Fibroblast of skin of scalp (primary cell): ENCODE results near the gene IGIP.

Experiments
- DNase-seq: peaks from one replicate; pipeline ENCODE4 v3.0.0-alpha.2; 2013

Gene IGIP

DNA sequence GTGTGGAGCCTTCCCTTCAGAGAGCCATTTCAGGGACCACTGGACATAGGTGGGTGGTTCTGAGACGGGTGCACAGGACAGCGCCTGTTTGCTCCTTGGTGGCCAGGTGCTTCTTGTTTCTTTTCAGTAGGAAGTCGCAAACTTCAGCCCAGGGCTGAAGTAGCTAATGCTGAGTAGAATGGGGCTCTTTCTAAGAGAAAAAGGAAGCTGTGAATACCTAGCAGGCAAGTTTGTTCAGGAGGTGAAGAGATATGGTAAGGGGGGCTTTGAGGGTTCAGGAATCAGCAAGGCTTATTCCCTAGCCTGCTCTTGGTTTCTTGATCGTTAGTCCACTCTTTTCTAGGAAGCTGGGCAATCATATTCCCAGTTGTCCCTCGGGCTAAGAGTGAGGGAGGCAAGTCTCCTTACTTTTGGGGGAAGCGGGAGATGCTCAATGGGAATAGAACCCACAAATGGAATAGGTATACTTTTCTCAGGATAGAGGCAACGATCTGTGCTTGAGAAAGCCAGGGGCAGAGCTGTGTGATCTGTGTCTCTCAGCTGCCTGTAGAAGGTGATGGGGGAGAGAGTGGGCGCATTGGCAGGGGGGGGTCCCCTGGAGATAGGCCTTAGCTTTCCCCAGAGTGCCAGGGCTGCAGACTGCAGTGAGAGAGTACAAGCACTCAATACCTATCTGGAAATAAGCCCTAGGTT is 13.7 kb upstream of the IGIP start:
- DNase-seq: no peak

DNA sequence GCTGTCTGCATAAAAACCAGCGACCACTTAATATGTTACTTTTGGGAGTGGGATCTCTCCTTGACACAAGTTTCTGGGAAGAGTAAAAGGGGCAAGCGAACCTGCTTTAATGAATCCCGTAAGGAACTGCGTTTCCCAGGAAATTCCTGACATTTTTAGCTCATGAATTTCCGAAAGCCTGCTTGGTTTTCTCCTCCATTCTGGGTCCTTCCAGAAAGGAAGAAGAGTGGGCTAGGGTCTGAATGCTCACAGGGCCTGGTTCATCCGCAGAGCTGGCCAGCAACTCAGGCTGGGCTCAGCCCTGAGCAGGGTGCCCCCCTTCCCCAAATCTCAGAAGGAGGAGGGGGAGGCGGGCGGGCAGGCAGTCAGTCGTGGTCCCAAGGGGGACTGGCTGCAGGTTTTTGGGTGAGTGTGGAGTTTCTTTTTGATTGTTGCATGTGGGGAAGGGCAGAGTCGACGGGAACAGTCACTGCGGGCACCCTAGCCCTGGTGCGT is 13.0 kb upstream of the IGIP start:
- peak; percentile 65 for DNase-seq

DNA sequence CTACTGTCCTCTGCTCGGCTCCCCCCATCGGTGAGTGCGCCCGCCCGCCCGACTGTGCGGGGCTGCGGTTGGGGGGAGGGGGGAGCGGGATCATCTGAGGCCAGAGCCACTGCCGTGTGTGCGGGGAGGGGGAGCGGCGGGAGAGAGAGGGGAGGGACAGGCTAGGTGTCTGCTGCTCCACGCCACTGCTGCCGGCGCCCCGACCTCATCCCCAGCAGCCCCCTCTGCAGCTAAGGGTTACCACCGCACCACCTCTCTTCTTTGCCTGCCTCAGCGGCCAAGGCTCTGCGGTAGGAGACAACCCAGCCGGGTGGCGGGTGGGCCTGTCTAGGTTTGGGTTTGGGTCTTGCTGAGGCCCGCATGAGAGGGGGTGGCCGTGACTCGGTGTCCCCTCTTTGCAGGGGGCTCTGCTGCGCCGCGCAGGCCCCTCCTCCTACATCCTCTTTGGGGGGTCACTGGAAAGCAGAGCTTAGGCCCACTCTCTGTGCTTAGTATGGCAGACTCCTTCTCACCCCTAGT is 12.5 kb upstream of the IGIP start:
- no peak for DNase-seq

DNA sequence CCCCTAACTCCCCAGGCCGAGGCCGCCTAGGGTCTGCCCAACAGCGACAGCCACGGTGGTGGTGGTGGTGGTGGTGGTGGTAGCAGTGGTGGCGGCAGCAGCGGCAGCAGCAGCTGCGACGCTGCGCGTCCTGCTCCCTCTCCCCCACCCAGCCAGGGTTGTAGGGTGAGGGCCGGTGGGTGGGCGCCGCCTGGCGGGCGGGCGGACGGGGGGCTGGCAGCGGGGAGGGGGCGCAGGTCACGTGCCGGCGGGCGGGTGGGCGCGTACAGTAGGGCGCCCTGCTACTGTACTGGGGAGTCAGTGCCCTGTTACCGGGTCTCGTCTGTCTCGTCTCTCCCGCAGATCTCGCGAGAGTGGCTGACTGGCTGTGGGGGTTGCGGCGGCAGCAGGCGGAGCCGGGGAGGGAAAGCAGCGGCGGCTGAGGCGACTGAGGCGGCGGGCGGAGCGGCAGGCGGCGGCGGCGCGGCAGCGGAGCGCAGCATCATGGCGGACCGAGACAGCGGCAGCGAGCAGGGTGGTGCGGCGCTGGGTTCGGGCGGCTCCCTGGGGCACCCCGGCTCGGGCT is 12.0 kb upstream of the IGIP start, which contains the start of gene PURA:
Gene PURA (plus strand): TSS at position 411 of the 565 bp plus-strand sequence. CDS start 73 bp downstream, at position 484.
- peak; percentile 96 for DNase-seq

DNA sequence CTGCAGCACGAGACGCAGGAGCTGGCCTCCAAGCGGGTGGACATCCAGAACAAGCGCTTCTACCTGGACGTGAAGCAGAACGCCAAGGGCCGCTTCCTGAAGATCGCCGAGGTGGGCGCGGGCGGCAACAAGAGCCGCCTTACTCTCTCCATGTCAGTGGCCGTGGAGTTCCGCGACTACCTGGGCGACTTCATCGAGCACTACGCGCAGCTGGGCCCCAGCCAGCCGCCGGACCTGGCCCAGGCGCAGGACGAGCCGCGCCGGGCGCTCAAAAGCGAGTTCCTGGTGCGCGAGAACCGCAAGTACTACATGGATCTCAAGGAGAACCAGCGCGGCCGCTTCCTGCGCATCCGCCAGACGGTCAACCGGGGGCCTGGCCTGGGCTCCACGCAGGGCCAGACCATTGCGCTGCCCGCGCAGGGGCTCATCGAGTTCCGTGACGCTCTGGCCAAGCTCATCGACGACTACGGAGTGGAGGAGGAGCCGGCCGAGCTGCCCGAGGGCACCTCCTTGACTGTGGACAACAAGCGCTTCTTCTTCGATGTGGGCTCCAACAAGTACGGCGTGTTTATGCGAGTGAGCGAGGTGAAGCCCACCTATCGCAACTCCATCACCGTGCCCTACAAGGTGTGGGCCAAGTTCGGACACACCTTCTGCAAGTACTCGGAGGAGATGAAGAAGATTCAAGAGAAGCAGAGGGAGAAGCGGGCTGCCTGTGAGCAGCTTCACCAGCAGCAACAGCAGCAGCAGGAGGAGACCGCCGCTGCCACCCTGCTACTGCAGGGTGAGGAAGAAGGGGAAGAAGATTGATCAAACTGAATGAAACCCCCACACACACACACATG is 11.2 kb upstream of the IGIP start:
- peak; percentile 37 for DNase-seq

DNA sequence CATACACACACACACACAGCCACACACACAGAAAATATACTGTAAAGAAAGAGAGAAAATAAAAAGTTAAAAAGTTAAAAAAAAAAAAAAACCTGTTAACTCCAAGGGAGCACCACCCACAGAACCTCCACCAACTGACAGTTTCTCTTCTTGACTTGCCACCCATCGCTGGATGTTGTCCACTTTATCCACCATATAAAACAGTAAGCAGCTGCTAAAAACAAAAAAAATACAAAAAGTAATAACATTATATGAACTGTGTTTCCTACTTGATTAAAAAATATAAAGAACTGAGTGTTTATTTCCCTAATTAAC is 10.6 kb upstream of the IGIP start:
- no peak for DNase-seq

DNA sequence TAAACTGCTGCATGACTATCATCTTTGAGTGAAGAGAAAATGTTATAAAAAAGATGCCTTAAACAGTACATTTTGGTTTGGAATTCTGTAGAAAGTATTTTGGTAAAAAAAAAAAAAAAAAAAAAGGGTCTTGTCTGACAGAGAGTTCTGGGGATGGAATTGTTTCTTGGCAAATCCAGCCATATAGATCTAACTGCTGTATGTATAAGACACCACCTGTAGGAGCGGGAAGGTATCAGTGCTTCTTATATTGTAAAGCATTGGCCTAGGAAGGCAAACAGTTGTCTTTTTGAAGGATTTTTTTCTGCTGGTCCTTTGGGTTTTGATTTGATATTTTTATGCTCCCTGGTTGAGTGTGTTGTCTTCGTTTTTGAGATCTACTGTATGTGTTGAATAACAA is 9.0 kb upstream of the IGIP start:
- no peak for DNase-seq

DNA sequence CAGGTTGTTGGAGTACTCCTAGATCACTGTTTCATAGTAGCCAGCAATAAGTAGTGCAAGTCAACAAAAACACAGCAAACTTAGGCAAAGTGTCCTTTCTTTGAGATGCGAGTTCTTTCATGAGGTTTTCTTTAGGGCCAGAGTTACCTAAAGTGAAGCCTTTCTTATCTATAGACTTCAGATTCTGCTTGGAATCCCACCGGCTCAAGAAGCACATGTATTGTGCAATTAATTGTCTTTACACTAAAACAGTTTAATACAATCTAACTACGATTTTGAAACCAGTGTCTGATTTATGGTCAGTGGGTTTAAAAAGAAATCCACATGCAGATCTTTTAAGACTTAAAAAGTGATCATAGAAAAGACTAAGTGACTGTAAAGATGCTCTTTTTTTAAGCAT is 8.2 kb upstream of the IGIP start:
- no peak for DNase-seq

DNA sequence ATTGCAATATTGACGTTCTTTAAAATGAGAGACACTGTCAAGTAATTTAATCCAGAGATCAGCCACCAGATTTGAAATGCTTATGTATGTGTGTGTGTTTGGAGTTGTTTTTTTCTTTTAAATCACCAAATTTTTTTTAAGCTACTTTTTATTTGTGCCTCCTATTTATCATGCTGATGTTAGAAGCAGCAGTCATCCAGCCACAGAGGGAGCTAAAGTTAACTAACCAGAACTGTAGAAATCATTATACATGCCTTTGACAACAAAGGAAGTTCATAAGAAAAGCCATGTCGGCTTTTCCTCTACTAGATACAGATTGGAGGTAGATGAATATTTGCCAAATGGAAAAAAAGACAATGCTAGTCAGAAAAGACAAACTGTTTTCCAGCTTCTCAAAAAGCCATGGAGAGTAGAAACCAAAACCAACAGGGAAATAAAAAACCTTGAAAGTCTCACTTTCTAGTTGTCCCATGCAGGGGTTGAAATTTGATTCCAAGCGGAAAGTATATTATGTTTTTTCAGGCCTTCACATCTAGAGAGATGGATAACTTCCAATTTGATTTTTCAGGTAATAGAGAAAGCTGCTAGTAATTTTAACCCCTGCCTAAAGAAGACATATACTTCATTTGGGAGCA is 7.3 kb upstream of the IGIP start:
- DNase-seq: no peak

DNA sequence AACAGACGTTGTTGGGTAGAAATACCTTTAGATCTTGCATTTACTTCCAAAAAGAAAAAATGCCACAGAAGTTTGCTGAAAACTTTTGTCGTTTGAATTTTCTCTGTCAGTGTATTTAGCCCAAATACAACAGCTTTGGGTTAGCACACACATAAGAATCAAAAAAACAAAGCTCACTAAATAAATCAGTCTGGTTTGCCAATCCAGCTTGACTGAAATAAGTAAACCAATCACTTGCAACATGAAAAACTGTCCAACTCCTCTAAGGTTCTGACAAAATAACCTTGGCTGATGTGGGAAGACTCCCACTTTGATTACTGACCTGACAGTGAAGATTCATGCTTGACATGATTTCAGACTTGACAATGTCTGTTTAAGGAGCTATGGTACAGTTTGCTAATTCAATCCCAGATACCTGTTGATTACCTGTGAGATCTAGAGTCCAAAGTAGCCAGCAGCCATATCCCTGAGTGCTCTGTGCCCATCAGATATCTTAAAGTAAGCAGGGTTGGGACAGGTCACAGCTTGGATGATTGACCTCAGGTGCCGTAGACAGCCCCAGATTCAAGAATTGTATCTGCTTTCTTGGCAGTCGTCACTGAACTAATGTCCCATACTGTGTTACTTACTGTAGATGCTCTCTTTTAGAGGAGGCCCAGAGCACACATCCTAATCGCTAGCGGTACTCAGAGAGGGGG is 727 bp downstream of the IGIP start:
- DNase-seq: no peak

DNA sequence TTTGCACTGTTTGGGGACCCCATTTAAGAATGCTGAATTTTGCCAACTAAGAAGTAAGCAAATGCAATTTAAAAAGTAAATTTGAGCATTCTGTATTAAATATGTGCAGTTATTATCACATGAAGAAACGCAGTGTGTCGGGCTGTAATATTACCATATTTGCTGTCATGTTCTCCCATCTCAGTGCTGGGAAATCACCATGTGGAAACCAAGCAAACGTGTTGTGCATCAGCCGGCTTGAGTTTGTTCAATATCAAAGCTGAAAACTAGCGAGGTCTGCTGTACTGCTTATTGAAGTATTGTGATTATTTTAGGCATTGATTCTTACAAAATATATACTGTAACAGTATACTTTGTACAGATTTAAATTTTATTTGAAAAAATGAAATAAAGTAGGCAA is 2.6 kb downstream of the IGIP start:
- no peak for DNase-seq

DNA sequence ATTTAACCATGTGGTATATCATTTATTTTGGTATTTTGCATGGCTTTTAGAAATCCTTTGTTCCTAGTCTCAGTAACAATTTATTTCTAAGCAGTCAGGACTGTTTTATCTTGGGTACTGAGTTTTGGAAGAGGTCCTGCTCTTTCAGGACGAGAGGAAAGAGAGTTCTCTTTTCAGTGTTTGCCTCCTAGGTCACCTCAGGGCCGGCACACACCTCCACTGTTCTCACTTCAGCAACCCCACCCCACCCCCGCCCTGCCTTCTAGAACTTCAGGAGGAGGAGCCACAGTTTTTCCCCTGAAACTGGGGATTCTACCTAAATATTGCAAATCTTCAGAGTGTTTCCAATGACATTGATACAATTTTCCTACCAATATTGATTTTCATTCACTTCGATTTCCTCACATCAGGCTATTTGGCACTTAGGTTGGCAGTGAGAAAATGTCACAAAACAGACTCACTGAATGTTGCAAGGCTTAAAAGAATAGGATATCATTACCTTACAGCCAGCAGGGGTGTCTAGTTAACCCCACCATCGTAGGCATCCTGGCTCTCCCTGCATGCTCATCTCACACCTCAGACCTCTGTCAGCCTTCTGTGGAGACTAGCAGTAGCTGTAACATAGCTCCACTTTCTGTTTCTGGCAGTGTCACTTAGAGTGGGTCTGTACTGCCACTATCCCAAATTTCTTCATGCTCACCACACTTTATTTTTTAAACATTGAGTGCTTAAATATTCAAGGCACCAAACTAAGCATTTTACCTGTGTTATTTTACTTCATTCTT is 5.4 kb downstream of the IGIP start:
- no peak for DNase-seq

DNA sequence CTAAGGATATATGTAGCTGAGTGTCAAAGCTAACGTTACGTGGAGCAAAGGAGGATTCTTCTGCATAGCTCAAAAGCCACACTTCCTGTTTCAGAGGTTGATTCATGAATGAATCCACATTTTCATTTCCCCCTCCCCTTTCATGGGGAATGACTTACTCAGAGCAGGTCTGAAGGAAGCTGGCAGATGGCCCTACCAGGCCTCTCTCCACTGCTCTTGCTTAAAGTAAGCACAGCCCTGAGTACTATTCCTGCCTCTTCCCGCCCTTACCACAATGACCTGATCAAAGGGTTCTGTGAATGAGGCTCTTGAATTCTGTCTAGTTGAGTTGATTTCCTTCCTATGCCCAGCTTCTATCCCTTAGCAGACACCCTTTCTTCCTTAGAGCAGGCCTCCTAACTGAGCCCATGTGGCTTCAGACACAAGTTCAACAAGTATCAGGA is 6.3 kb downstream of the IGIP start:
- DNase-seq: peak; percentile 89

DNA sequence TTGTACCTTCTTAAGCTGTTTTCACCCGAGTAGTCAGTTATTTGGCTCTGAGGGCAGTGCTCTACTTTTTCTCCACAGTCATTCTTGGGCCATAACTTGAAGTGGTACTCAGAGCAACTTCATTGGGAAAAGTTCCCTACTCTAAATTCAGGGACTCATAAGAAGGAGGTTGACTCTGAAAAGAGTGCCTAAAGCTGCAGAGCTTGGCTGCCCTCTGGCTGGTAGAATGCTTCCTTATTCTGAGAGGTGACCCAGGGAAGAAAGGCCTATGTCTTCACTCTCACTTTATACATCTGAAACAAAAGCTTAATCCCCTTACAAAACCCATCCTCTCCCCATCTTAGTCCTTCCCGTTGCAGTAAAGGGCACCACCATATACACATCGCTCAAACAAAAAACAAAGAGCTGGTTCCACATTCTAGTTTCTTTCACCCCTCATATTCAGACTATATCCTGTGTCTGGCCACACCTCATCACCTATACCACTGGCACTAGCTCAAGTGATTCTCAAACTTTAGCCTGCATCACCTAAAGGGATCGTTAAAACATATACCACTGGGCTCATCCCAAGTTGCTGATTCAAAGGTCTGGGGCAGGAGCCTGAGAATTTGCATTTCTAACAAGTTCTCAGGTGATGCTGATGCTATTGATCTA is 7.9 kb downstream of the IGIP start:
- DNase-seq: no peak

DNA sequence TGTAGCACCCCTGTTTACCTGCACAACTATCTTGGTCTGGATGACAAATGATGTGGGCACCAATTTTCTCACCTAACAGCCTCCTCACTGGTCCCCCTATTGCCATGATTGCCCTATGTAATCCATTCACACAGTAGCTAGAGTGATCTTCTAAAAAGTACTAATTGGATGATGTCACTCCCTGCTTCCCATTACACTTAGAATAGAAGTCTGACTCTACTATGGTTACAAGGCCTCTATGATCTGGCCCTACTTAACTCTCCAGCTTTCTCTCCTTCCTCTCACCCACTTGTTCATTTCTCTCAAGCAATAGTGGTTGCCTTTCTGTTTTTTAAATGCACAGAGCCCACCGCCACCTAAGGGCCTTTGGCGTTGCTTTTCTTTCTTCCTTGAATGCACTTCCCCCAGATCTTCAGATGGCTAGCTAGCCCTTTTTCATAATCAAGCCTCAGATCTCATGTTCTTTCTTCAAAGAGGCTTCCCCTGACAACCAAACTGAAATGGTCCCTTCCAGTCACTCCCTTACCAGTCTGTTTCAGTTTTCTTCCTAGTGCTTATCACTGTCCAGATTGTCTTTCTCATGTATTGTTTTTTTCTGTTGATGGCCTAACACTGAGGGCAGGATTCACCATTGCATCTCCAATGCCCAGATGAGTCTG is 8.7 kb downstream of the IGIP start:
- no peak for DNase-seq

DNA sequence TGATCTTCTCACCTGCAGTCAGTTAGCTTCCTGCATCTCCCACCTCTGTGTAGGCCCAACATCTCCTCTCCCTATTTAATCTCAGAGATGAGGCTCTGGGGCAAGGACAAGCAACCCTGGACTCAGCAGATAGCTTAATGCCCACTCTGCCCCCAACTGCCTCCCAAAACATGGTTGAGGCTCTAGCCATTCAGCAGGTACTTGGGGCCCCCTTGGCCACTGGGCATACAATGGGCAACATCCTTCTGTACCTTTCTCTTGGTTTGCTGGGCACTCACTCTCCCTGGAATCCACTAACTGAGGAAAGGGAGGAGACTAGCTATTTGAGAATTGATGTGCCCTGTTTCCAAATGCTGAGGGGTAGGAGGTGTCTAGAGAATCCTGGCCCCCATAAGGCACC is 9.4 kb downstream of the IGIP start:
- no peak for DNase-seq

DNA sequence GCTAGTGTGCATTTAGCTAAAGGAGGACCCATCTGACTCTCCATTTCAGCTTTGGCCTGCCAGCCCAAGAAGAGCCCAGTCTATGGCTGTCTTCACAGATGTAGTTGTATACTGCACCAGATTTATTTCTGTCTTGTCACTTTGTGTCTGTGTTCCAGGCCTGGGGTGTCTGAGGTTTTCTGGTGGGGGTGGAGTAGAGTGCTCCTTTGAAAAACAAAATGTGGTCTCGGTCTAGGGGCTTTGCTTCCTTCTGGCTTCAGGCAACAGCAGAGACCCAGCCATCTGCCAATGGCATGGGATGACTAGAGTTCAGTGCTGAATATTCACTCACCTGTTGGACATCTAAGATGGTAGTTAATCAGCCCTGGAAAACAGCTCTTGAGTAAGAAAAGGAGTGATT is 10.9 kb downstream of the IGIP start:
- no peak for DNase-seq

DNA sequence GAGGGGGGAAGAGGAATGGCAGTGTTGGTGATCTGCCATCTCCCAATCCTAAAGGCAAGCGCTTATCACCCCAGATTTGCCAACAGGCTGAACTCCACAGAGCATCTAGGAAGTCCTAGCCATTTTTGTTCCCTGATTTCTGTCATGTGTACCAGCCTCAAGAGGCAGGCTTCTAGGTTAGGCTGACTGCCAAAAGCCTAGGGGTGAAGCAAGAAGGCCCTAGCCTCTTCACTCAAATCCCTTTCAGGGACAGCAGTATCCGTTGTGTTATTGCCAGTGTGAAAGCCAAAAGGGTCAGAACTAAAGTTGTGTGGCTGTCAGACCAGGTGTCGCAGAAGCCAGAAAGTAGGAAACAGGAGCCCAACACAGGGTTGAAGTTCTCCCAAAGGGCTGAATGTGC is 14.7 kb downstream of the IGIP start:
- DNase-seq: no peak

DNA sequence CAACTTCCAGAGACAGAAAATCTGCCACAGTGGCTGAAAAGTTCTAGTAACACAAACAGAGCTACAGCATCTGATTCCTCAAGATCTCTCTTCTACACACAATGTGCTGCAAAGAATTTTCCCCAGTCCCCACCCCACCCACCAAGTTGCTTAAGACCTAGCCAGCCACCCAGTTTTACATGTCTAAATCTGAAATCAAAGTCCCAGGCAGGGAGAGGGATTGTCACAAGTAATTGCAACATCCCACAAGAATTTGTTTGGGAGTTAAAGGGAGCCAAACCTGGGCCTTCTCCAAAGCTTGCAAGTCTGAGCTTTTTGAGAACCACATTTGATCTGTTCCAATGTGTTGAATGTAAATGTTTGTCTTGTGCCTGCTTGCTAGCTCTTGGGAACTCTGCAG is 15.5 kb downstream of the IGIP start:
- DNase-seq: peak; percentile 50

DNA sequence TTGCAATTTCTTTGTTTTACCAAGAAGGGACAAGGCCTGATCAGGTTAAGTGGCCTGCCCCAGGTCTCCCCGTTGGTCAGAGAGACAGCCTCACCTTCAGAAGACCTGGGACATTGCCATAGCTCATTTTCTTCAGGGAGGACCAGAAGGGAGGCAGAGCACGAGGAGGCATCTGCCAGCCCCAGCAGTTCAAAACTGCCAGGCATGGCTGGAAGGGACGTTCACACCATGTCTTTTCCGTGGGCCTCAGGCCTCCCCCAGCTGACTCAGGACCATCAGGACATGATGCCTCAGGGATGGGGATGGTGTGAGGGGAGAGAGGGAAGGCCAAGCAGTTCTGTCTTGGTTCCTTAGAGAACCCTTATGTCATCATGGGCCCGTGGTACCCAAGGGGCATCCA is 16.5 kb downstream of the IGIP start:
- no peak for DNase-seq
